GM21528 (cell line): ENCODE measurements around the gene CACNA1E.

Experiments
- ATAC-seq: cut with Tn5 transposase; IDR thresholded peaks from one replicate; pipeline ENCODE4 v1.9.1; 2021; ENCODE audit warnings: mild to moderate bottlenecking, moderate library complexity; ENCODE audit not compliant: unreplicated experiment, low FRiP score

CACNA1E gene

DNA sequence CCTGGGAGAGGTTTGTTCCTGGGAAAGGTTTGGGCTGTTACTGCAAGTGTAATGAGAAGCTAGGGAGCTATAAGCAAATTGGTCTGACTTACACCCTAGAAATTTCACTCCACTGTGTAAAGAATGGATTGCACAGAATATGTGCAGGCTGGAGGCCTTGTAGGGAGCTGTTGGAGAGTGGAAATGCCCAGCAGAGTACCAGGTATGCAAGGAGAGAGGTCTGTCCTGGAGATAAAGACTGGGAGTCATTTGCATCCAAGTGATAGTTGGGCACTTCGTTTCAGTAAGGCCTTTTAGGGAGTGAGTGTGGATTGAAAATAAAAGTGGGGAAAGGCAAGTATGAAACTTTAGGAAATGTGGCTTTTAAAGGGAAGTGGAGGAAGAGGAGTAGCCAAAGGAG lies 75.8 kb downstream of the CACNA1E start:
- no peak for ATAC-seq

DNA sequence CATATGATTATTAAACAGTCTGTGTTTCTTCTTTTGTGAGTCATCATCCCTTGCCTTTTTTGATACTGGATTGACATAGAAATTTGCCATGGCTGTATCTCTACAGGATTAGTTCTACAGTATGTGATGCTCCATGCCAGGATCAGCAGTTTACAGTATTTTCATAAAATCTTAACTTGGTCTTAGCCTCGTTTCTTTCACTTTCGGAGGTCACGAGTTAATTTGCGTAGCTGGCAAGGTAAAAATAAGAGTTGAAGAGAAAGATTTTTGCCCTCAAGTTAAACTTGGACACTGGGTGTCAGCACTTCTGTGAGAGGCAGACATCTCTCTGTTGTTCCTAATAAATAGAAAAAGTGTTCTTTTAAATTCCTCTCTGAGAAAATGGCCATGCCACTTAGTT lies 79.1 kb downstream of the CACNA1E start:
- no peak for ATAC-seq

DNA sequence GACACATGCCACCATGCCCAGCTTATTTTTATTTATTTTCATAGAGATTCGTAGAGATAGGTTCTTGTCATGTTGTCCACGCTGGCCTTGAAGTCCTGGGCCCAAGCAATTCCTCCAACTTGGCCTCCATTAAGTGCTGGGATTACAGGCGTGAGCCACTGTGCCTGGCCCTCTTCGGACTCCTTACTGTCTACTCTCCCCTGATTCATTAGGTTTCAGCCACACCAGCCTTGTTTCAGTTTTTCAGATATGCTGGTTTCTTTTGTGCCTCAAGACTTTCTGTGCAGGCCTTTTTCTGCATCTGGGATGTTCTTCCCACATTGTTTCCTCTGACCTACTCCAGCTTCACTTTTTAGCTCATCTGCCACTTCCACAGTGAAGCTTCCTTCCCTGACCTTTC lies 85.4 kb downstream of the CACNA1E start:
- ATAC-seq: no peak

DNA sequence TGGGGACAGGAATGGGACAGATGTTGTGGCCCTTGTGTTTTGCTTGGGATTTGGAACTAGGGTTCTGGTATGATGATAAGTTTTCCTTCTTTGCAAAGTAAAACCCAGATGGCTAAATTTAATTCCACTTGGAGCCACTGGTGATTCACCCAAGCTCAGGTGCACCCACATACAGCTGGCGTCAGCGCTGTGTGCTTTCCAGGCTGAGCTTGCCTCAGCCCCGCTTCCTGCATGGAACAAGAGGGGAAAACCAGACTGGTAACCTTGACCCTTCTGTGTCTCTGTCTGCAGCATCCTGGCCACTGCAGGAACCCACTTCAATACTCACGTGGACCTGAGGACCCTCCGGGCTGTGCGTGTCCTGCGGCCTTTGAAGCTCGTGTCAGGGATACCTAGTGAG lies 94.2 kb downstream of the CACNA1E start:
- ATAC-seq: no peak

DNA sequence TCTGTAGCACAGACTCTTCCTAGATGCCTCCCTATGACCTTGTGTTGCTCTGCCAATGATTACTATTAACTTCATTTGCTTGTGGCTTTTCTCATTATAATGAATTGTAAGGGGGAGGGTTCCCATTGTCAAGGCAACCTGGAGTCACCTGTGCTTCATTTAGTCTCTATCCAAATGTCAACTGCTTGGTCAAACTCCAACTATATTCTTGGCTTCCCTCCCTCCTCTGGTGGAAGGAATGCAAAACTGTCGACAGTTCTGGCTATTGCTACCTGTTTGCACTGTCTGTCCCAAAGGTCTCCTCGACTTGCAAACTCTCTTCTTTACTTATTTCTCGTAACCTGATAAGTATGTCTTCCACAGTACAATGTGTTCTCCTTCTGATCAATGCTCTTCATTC lies 100.3 kb downstream of the CACNA1E start:
- ATAC-seq: no peak

DNA sequence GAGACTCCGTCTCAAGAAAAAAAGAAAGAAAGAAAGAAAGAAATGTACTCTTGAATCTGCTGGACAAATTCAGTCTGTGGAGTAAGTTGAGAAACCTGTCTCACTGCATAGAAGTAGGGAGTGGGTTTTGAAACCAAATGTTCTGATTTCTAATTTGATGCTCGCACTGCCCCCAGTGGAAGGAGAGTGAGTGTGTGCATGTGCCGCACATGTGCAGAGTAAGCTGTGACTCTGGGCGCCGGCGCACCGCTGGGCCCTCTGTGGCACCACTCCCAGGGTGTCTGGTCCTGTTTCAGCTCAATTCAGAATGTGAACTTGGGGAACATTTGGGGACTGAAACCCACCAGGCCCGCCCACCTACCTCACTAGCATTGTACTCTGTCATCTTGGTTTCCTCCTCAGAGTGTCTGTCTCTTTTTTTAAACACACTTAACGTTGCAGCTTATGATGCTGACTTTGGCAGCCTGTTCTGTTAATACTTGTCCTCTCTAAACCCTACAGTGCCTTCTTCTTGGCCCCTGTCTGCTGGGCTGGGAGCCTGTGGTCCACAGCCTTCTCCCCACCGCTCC lies 104.6 kb downstream of the CACNA1E start:
- ATAC-seq: no peak

DNA sequence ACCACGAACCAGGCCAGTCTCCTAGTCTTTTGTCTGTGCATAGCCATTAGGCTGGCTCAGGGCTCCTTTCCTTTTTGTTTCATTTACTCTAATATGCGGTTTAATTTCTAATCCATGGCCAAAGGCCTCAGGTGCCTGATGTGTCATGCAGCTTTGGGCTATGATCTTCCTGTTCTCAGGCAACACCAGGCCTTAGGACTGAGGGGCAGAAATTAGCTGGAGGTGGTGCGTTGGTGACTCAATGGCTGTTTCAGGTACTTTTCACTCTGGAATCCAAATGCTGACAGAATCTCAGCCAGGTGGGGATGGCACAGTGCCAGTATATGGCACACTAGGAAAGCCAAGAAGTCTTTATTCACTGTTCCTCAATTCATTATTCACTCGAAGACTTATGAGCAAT lies 105.3 kb downstream of the CACNA1E start:
- ATAC-seq: no peak

DNA sequence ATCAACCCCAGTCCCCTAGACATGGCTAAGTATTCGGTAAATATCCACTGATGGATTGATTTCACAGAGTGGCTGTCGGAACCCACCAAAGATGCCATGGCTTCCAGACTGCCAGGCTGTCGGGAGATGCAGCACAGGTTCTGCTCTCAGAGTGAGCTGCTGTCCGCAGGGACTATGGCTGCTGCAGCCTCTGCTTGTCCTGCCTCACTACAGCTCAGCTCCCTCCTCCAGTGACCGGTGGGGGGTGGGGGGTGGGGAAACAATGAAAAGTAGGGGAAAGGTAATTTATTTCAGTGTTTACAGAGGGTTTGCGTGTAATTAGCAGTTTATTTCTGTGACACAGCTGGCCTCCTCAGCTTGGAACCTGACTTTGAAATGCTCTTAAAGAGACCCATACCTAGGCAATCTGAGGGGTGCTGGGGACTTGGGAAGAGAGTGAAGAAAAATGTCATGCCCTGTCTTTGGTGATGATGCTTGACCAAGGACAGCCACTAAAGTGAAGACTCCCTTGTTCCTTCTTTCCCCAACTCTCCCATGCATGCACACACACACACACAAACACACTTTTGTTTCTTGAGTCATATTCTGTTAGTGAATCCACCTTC lies 109.0 kb downstream of the CACNA1E start:
- ATAC-seq: no peak

DNA sequence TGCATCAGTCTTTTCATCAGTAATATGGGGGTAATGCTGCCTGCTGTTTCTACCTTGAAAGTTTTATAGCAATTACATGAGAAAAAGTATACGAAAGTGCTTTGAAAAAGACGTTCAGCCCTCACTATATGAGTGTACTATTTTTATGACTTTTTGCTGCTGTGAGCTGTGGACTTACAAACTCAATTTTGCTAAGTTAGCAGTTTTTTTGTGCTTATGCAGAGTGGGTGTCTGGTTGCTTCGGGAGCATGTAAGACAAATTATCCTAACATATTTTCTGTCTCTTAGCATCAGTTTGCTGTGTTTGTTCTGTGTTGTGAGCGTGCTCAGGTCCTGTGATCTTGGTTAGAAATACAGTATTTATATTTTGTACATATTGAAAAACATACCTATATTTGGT lies 109.7 kb downstream of the CACNA1E start:
- ATAC-seq: no peak

DNA sequence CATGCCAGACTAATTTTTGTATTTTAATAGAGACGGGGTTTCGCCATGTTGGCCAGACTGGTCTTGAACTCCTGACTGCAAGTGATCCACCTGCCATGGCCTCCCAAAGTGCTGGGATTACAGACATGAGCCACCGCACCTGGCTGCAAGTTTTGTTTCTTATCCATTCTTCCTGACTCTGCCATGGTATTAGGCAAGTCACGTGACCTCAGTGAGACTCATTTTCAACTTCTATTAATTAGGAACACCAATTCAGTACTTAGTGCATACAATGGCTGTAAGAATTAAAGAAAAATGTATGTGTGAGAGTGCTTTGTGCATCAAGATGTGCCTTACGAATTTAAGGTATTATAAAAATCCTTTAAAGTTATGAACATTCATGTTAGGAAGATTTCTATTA lies 111.2 kb downstream of the CACNA1E start:
- ATAC-seq: no peak

DNA sequence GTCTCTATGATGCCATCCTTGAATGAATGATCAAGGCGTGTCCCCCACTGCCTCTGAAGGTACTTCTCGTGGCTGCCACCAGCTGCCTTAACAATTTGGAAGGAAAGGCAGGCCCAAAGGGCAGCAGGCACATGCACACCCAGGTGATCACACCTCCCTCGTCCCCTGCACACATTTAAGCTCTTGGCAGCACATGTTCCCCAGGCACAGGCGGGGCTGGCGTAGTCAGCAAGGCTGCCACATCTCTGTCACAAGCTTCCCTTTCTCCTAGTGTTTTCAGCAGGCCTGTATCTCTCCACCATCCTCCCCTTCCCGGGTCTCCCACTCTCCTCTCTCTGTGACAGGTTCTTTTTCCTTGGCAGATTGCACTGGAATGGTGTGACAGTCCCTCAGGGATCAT lies 111.9 kb downstream of the CACNA1E start:
- no peak for ATAC-seq

DNA sequence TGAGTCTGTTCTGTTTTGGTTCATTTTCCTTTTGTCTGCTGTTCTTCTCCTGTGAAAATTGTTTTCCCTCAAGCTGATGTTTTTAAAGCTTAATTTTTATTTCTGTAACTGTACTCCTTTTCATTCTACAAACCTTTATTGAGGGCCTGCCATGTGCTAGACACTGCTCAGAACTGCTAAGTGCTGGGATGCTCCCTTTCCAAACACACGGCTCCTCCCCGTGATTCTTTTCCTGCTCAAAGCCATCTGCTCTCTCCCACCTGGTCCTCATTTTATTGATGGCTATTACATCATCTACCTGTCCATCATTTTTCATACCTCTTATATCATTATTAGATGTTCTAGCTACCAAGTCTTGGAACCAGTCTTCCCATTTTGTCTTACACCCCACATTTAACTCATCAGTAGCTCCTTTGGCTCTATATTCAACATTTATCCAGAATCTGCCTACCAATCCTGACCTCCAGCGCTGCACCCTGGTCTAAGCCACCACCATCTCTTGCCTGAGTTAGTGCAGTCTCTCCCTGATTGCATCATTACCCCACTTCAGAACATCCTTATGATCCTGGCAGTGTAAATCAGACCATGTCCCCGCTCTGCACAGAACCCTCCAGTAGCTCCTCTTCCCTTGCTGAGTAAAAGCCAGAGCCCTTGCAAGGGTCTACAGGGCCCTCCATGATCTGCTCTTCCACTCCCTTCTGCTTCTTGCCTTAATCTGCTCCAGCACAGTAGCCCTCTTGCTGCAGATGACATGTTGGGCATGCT lies 118.1 kb downstream of the CACNA1E start:
- no peak for ATAC-seq

DNA sequence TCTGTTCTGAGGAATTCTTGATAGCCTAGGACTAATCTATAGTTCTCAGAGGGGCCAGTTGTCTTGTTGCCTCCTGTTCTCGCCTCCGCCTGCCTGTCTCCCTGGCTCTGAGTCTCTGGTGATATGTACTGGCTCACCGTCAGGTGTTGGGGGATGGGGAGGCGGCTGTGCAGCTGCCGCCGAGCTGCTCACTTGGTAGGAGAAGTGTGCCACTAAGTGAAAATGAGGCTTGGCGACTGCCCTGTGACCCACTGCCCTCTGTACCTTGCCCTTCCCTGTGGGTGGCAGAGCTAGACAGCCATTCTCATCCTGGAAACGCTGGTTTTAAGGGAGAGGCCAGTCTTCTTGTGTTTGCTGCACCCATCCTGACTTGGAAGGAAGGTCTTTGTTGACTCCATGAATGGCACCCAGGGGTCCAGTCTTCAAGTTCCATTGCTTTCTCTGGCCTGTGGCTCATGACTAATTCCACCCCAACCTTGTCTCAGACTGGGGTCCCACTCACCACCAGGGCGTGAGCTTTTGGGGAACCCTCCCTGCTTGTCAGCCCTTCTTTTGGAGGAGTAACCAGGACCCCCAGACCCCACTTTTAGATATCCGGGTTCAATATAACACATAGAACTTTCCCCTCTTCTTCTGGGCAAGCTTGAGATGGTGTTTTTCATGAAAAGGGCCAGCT lies 120.6 kb downstream of the CACNA1E start:
- no peak for ATAC-seq

DNA sequence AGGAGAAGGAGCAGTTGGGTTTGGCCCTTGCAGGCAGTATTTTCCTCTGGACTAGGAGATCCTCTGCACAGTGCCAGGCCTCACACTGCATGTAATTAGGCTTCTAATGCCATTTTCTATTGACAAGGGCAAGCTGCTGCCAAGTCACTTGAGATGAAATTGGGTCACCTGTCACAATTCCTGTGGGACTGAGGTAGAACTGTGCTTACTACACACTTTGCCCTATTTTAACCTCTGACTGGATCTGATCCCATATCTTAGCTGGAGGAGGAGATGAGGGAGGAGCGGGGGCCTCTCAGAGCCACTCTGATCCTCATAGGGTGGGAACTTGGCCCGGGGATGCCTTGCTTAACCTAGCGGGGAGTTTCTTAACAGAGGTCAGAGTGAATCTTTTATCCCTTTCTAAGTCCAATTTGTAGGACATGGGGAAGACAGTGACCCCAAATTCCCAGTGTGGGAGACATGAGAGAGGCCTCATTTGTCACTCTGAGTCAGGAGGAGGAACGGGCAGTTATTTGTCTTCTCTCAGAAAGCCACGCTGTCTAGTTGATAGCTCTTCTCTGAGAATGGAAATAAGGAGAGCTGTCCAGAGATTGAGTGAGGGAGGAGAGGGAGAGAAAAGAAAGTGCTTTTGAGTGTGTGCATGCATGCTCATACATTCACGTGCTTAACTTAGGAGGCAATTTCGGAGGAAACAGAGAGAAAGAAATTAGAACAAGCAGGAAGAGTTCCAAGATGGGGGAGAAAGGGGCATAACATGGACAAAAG lies 121.3 kb downstream of the CACNA1E start:
- ATAC-seq: no peak

DNA sequence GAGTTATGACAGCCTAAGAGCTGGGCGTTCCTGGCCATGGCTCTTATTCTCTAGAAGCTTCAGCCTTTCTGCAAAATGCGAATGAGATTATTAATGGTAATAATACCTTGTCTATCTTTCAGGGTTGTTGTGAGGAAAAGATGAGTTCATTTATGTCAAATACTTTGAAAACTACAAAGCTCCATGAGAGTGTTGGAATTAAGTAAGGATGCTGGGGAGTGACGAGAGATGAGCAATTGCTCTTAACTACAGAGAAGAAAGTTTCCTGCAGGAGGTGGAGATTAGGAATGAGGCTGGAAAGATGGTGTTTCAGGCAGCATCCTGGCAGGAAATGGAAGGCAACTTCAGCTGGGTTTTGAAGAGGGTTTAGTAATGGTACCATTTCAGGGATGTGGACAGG lies 124.2 kb downstream of the CACNA1E start:
- ATAC-seq: no peak

DNA sequence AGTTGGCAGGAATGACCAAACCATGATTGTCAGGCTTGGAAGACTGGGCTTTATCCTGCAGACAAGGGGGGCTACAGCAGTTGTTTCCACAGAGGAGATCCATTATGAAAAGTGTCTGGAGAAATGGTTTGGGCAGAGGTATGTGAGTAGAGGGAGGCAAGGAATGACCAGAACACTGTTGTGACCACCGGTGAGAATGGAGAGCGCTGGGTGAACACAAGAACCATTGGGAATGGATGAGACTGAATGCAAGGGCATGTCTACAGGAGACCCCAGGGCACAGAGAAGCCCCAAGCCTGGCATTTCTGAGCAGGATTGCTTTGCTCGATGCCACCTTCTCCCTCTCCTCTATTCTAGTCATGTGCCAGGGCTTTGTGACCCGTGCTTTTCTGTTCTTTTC lies 125.1 kb downstream of the CACNA1E start:
- ATAC-seq: no peak

DNA sequence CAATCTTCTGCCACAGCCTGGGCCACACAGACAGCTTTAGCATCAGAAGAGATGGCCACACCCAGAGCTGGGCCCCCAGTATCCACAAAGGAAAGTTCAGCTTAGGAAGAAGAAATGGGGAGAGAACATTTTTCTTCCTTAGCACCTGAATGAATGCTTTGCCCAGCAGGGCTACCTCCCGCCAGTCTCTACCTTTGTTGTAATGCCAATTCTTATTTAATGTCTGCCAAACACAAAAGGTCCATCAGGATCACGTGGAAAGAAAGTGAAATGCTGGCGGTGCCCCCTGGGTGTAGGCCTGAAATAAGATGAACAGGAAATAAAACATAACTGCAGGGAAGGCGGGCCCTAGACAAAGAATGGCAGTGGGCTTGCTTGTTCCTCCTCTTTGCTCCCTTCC lies 125.6 kb downstream of the CACNA1E start:
- ATAC-seq: no peak

DNA sequence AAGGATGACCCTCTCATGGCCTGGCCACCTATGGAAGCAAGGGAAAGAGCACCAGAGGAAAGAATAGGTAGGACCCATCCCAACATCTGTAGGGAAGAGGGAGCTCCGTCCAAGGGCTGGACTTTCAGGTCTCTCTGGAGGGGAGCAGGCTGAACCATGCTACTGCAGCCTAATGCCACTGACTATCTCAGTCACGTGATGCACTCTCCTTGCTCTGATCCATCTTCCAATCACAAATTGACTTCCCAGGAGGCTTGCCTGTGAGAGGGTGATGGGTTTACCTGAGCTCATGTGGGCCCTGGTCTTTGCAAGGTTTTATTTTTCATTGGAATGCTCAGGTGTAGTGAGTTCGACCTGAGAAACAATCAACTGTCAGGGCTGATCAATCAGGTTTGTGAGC lies 128.8 kb downstream of the CACNA1E start:
- no peak for ATAC-seq

DNA sequence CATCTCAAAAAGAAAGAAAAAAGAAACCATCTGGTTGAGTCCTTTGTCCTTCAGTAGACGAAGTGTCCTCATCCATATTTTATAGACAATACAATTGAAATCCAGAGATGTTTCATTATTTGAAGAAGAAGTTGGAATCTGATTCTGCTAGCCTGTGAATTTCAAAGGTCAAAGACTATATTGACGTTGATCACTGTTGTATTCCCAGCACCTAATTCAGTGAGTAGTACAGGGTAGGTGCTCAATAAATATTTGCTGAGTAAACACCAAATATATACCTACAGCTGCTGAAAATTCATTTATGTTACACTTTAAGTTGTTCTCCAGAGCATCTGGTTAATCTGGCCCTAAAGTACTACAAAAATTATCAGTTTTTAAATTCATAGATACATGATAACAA lies 135.2 kb downstream of the CACNA1E start:
- no peak for ATAC-seq

DNA sequence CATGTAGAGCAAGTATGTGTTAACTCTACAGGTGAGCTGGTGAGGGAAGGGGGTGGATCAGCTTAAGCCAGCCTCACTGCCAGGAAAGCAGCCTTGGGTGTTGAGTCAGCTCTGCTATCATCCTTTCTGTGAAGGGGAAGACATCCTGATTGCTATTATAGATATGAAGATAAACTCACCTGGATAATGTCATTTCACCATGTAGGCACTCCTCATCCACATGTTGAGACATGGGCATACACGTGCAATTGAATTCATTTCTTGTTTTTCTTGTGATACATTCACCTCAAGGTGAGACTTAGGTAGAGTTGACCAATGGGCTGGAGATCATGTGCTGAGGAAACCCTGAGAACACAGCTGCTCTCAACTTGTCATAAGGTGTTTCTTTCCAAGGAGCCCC lies 136.9 kb downstream of the CACNA1E start:
- no peak for ATAC-seq

DNA sequence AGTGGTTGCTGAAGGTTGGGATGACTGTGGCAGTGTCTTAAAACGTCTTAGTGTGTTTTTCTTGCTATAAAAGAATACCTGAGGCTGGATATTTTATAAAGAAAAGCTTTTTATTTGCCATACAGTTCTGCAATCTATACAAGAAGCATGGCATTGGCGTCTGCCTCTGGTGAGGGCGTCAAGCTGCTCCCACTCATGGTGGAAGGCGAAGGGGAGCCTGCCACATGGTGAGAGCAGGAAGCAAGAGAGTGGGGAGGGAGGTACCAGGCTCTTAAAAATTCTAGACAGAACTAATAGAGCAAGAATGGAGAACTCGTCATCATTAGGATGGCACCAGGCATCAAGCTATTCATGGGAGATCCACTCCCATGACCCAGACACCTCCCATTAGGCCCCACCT lies 140.5 kb downstream of the CACNA1E start:
- no peak for ATAC-seq
